HS-5 (cell line): Measurements from ENCODE around the gene DCANP1.

Source experiments
- DNase-seq: peaks from one replicate; pipeline ENCODE4 v3.0.0-alpha.2; 2012; ENCODE audit warnings: low read depth

The DCANP1 gene

GRCh38 chr5:135441350-135441831 lies 5.8 kb downstream of the DCANP1 start:
- DNase-seq: no peak

- DNase-seq: no peak
Measured at GRCh38 chr5:135440916-135441315, 6.2 kb downstream of the DCANP1 start.

- DNase-seq: no peak
Measured at GRCh38 chr5:135439231-135440205, 7.6 kb downstream of the DCANP1 start.

- no peak for DNase-seq
Measured at GRCh38 chr5:135438636-135439221, 8.4 kb downstream of the DCANP1 start.

- peak; percentile 90 for DNase-seq
Measured at GRCh38 chr5:135437796-135438560, 9.2 kb downstream of the DCANP1 start.

GRCh38 chr5:135437422-135437795 lies 9.7 kb downstream of the DCANP1 start:
- DNase-seq: no peak

- no peak for DNase-seq
Measured at GRCh38 chr5:135436951-135437418, 10.2 kb downstream of the DCANP1 start.

- DNase-seq: no peak
Measured at GRCh38 chr5:135435467-135436330, 11.4 kb downstream of the DCANP1 start.

GRCh38 chr5:135434591-135435466 lies 12.3 kb downstream of the DCANP1 start:
- DNase-seq: no peak

GRCh38 chr5:135433681-135434426 lies 13.3 kb downstream of the DCANP1 start:
- no peak for DNase-seq

GRCh38 chr5:135432113-135432512 lies 15.0 kb downstream of the DCANP1 start:
- DNase-seq: no peak

GRCh38 chr5:135430135-135430437 lies 17.1 kb downstream of the DCANP1 start:
- no peak for DNase-seq

GRCh38 chr5:135429301-135430134 lies 17.6 kb downstream of the DCANP1 start:
- no peak for DNase-seq

- DNase-seq: no peak
Measured at GRCh38 chr5:135428586-135428985, 18.6 kb downstream of the DCANP1 start.

- DNase-seq: no peak
Measured at GRCh38 chr5:135426102-135427082, 20.8 kb downstream of the DCANP1 start.

GRCh38 chr5:135425641-135426040 lies 21.5 kb downstream of the DCANP1 start:
- no peak for DNase-seq

GRCh38 chr5:135423846-135424168 lies 23.3 kb downstream of the DCANP1 start:
- no peak for DNase-seq
